Mesothelial cell of epicardium (in vitro differentiated cells): ENCODE measurements around the gene IGFL2. TPM values are rescaled to one million over a fixed set of nuclear protein-coding genes. Genes with fewer than 3 reads are reported as not detected.
"Not testable (repeated sequence)": the region's sequence is repeated elsewhere in the genome, so short reads cannot be mapped to it uniquely, and the experiment has no call there.

ENCODE experiments used
- DNase-seq, 2 experiments: peaks; one replicate each; pipeline ENCODE4 v3.0.0; 2021; ENCODE audit warnings: low spot score in 2 of 2; ENCODE audit not compliant: unreplicated experiment in 2 of 2
- H3K27ac Mint-ChIP-seq: 2 replicates; pipeline ENCODE4 v1.8.0; 2021; ENCODE audit warnings: mixed read lengths
- H3K27me3 Mint-ChIP-seq: 2 replicates; pipeline ENCODE4 v1.8.0; 2021; ENCODE audit warnings: low read depth, mixed read lengths
- H3K36me3 Mint-ChIP-seq: 2 replicates; pipeline ENCODE4 v1.8.0; 2021; ENCODE audit warnings: mixed read lengths
- H3K4me1 Mint-ChIP-seq: 2 replicates; pipeline ENCODE4 v1.8.0; 2021; ENCODE audit warnings: mixed read lengths
- H3K4me3 Mint-ChIP-seq: 2 replicates; pipeline ENCODE4 v1.8.0; 2021; ENCODE audit warnings: mild to moderate bottlenecking, moderate library complexity, mixed read lengths
- H3K9me3 Mint-ChIP-seq: 2 replicates; pipeline ENCODE4 v1.8.0; 2021; ENCODE audit warnings: mixed read lengths
- total RNA-seq: library from RNA; stranded (reverse); gene quantifications from 3 replicates; pipeline ENCODE4 v1.2.1, GENCODE V29; 2021
- TF ChIP-seq, protein P1 (sequence below): fragments of 200-600 bp; sonication (generic); IDR thresholded peaks from one replicate; pipeline ENCODE4 v1.5.0; 2021; ENCODE audit warnings: antibody characterized with exemption; ENCODE audit not compliant: unreplicated experiment

The IGFL2 gene
- total RNA-seq, 1 donor from 2014 or later = 2.0 TPM

DNA sequence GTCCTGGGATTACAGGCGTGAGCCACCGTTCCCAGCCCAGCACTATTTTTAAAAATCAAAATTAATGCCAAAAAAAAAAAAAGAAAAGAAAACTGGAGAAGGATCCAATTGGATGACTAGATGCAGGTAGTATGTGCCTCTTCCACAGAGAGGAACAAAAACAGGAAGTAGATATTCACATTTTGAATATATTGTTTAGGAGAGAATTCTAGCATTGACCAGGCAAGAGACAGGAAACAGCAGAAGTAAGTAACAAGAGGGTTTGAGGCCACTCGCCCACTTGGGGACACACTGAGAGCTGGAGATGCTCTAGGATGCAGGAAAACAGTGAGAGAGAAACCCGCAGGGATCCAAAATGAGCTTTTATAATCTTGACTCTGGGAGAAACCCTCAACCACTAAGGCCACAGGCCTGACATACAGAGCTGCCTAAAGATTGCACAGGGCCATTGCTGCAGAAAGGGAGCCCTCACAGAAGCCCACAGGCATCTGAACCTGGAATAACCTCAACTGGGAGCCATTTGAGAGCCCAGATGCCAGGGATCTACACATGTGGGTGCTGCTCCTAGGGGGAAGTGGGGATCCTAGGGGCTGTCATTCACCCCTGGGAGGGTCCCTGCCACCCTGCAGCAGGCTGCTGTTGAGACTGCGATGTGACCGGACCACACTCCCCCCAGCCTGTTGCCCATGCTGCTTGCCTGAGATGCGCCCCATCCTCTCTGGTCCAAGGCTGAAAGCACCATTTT, 28.2 kb downstream of the IGFL2 start:
- no peak overlapping the region for H3K27ac Mint-ChIP-seq
- H3K36me3 Mint-ChIP-seq = no peaks in the 10 kb centered on the region
- no peak overlapping the region for H3K4me3 Mint-ChIP-seq
- H3K27me3 Mint-ChIP-seq = peaks cover 10% of the 10 kb centered on the region
- no peak for DNase-seq
- H3K9me3 Mint-ChIP-seq = peaks cover 3% of the 10 kb centered on the region
- TF ChIP-seq, protein P1, sequence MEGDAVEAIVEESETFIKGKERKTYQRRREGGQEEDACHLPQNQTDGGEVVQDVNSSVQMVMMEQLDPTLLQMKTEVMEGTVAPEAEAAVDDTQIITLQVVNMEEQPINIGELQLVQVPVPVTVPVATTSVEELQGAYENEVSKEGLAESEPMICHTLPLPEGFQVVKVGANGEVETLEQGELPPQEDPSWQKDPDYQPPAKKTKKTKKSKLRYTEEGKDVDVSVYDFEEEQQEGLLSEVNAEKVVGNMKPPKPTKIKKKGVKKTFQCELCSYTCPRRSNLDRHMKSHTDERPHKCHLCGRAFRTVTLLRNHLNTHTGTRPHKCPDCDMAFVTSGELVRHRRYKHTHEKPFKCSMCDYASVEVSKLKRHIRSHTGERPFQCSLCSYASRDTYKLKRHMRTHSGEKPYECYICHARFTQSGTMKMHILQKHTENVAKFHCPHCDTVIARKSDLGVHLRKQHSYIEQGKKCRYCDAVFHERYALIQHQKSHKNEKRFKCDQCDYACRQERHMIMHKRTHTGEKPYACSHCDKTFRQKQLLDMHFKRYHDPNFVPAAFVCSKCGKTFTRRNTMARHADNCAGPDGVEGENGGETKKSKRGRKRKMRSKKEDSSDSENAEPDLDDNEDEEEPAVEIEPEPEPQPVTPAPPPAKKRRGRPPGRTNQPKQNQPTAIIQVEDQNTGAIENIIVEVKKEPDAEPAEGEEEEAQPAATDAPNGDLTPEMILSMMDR = no peak
- peaks cover 12% of the 10 kb centered on the region for H3K4me1 Mint-ChIP-seq

DNA sequence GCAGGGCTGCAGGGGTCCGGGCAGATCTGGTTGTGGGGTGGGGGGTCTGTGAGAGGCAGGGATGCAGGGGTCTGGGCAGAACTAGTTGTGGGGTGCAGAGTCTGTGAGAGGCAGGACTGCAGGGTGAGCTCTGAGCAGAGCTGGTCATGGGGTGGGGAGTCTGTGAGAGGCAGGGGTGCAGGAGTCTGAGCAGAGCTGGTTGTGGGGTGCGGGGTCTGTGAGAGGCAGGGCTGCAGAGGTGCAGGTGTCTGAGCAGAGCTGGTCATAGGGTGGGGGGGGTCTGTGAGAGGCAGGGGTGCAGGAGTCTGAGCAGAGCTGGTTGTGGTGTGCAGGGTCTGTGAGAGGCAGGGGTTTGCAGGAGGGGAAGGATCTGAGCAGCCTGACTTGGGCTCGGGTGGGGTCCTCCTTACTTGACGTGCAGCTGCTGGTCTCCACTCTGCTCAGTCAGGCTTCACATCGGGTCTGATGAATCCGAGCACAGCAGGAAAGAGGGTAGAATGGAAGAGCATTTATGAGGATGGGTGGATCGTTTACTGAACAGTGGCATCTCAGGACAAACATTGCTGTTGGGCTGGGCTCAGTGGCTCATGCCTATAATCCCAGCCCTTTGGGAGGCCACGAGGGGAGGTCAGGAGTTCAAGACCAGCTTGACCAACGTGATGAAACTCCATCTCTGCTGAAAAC, 31.2 kb downstream of the IGFL2 start:
- H3K9me3 Mint-ChIP-seq = no peaks in the 10 kb centered on the region
- peaks cover 6% of the 10 kb centered on the region for H3K27me3 Mint-ChIP-seq
- H3K4me1 Mint-ChIP-seq = peaks cover 16% of the 10 kb centered on the region
- DNase-seq = no peak
- H3K27ac Mint-ChIP-seq = no peak overlapping the region
- TF ChIP-seq, protein P1 = no peak
- no peaks in the 10 kb centered on the region for H3K36me3 Mint-ChIP-seq
- H3K4me3 Mint-ChIP-seq = no peak overlapping the region

DNA sequence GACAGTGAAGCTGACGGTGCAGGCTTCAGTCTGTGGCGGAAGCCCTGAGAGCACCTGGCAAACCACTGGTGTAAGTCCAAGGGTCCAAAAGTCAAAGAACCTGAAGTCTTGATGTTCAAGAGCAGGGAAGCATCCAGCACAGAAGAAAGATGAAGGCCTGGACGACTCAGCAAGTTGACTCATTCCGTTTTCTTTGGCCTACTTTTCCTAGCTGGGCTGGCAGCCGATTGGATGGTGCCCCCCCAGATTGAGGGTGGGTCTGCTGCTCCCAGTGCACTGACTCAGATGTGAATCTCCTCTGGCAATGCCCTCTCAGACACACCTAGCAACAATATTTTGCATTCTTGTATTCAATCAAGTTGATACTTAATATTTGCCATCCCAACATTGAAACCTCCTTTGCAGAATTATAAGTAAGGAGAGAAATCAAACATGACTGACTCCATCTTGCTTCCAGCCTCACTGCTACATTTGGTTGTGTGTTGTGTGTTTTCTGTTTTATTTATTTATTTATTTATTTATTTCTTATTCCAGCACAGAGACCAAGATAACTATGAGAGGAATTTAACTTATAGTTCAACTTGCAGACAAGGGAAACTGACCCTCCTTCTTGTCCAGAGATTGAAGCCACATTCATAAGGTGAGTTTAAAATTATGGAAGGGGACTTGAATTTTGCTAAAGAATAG, 32.8 kb downstream of the IGFL2 start:
- H3K36me3 Mint-ChIP-seq = no peaks in the 10 kb centered on the region
- no peak for DNase-seq
- peaks cover 2% of the 10 kb centered on the region for H3K27me3 Mint-ChIP-seq
- H3K4me1 Mint-ChIP-seq = peaks cover 16% of the 10 kb centered on the region
- H3K9me3 Mint-ChIP-seq = no peaks in the 10 kb centered on the region
- H3K4me3 Mint-ChIP-seq = no peak overlapping the region
- TF ChIP-seq, protein P1 = no peak
- no peak overlapping the region for H3K27ac Mint-ChIP-seq

DNA sequence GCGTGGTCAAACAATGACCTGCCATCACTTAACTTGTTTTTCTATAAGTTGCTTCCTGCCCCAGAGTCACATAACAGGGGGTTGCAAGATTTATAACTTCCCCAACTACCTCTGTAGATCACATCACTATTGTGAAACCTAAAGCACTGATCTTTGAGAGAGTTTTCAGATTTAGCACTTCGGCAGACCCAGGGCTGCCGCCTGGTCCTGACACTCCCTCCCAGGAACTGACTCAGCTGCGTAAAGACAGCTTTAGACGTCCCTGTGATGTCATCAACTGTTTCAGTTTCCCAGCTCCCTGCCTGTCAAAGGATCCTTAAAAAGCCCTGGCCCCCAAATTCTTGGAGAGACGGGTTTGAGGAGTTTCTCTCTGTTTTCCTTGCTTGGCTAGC, 33.3 kb downstream of the IGFL2 start:
- H3K4me1 Mint-ChIP-seq = peaks cover 18% of the 10 kb centered on the region
- TF ChIP-seq, protein P1 = no peak

DNA sequence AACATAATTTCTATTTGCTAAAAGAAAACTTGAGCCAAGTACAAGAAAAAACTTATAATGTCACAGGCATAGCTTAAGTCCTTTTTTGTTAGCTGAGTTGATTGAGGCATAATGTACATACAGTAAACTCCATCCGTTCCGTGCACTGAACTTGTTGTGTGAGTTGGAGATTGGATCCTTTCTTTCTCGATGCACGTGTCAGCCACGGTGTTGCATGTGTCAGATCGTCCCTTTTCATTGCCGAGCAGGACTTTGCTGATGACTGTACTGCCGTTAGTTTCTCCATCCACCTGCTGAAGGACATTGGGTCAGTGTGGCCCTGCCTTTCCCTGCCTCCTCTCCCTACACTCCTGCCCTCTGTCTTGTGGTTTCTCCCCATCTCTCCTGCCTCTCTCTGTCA, 34.4 kb downstream of the IGFL2 start:
- no peaks in the 10 kb centered on the region for H3K9me3 Mint-ChIP-seq
- H3K27me3 Mint-ChIP-seq = peaks cover 2% of the 10 kb centered on the region
- no peaks in the 10 kb centered on the region for H3K36me3 Mint-ChIP-seq
- H3K27ac Mint-ChIP-seq = no peak overlapping the region
- DNase-seq = no peak
- H3K4me1 Mint-ChIP-seq = peaks cover 24% of the 10 kb centered on the region
- TF ChIP-seq, protein P1 = no peak
- no peak overlapping the region for H3K4me3 Mint-ChIP-seq

More for the DNA sequence above, 33.3 kb downstream of the IGFL2 start:
- Mint-ChIP-seq H3K36me3 (no peaks in the 10 kb centered on the region), H3K27me3 (peaks cover 2% of the 10 kb centered on the region), H3K27ac (no peak overlapping the region), H3K9me3 (no peaks in the 10 kb centered on the region), H3K4me3 (no peak overlapping the region)
- DNase-seq = no peak

DNA sequence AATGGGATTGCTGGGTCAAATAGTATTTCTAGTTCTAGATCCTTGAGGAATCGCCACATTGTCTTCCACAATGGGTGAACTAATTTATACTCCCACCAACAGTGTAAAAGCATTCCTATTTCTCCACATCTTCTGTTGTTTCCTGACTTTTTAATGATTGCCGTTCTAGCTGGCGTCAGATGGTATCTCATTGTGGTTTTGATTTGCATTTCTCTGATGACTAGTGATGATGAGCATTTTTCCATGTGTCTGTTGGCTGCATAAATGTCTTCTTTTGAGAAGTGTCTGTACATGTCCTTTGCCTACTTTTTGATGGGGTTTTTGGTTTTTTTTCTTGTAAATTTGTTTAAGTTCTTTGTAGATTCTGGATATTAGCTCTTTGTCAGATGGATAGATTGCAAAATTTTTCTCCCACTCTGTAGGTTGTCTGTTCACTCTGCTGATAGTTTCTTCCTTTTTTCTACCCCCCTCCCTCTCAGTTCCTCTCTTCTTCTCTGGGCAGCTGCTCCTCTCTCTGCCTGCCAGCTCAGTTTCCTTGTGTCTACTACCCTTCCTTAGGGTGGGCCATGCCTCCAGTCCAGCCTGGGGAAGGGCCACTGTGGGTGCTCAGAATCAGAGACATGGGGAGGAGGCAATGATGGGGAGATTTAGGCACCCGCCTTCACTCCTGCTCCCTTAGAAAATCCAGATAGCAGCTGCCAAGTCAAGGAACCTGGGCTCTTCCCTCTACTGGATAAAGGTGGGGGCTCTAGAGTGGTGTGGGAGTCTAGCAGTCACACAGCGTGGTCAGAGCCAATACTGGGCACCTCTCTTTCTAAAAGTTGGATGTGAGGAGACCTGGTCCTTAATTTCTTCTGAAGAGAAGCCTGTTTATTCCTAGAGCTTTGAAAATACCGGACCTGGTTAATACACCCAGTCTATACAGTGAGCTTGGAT, 37.0 kb downstream of the IGFL2 start:
- Mint-ChIP-seq H3K4me1 (peaks cover 24% of the 10 kb centered on the region), H3K27ac (peak overlapping the region; percentile 28)
- not testable (repeated sequence) for H3K9me3 Mint-ChIP-seq, H3K4me3 Mint-ChIP-seq, DNase-seq, H3K27me3 Mint-ChIP-seq, H3K36me3 Mint-ChIP-seq
